Loucy (cell line): ENCODE data around the gene CEP152.

Experiments
- EZH2phosphoT487 ChIP-seq: fragments of 200-600 bp; IDR thresholded peaks from 2 replicates; pipeline ENCODE4 v1.6.1; 2018; ENCODE audit warnings: antibody characterized with exemption, mild to moderate bottlenecking, moderate library complexity, borderline replicate concordance
- TF ChIP-seq, protein P1 (sequence below): fragments of 200-600 bp; sonication (generic); conservative IDR thresholded peaks from 2 replicates; pipeline ENCODE4 v1.5.1; 2014; ENCODE audit warnings: mild to moderate bottlenecking, antibody characterized with exemption, low read length

- TF ChIP-seq, protein P1, sequence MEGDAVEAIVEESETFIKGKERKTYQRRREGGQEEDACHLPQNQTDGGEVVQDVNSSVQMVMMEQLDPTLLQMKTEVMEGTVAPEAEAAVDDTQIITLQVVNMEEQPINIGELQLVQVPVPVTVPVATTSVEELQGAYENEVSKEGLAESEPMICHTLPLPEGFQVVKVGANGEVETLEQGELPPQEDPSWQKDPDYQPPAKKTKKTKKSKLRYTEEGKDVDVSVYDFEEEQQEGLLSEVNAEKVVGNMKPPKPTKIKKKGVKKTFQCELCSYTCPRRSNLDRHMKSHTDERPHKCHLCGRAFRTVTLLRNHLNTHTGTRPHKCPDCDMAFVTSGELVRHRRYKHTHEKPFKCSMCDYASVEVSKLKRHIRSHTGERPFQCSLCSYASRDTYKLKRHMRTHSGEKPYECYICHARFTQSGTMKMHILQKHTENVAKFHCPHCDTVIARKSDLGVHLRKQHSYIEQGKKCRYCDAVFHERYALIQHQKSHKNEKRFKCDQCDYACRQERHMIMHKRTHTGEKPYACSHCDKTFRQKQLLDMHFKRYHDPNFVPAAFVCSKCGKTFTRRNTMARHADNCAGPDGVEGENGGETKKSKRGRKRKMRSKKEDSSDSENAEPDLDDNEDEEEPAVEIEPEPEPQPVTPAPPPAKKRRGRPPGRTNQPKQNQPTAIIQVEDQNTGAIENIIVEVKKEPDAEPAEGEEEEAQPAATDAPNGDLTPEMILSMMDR, result no peak
- no peak for TF ChIP-seq EZH2phosphoT487
Measured at GRCh38 chr15:48785712-48786111, 25.2 kb downstream of the CEP152 start.
